ENCODE results near the gene RNF212. TPM values are rescaled to one million over a fixed set of nuclear protein-coding genes. Genes with fewer than 3 reads are reported as not detected.

The RNF212 gene
- total and polyA plus RNA-seq, 2 of the 13 experiments (the other 11 are each of a cell fraction or from before 2014, with no cell fraction given): not detected

DNA sequence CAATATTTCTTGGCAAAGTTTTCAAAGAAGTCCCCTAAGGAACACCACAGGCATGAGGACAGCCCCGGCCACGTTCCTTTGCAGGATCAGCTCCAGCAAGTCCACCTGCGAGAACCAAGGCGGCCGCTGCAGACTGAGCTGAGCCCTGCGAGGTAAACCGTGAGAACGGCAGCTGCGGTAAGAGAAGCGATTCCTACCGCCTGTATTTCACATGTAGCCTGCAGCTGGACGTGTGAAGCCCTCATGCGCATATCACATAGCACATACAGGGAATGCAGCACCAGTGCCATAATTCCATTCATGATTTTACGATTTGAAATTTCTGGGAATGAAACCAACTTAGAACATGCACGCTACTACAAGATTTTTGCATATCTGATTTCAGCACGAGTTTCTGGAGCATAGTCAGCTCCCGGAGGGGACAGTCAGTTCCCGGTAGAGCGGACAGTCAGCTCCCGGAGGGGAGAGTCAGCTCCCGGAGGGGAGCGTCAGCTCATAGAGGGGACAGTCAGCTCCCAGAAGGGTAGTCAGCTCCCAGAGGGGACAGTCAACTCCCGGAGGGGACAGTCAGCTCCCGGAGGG is 60.2 kb downstream of the RNF212 start (continued):
- TF ChIP-seq, protein P1, sequence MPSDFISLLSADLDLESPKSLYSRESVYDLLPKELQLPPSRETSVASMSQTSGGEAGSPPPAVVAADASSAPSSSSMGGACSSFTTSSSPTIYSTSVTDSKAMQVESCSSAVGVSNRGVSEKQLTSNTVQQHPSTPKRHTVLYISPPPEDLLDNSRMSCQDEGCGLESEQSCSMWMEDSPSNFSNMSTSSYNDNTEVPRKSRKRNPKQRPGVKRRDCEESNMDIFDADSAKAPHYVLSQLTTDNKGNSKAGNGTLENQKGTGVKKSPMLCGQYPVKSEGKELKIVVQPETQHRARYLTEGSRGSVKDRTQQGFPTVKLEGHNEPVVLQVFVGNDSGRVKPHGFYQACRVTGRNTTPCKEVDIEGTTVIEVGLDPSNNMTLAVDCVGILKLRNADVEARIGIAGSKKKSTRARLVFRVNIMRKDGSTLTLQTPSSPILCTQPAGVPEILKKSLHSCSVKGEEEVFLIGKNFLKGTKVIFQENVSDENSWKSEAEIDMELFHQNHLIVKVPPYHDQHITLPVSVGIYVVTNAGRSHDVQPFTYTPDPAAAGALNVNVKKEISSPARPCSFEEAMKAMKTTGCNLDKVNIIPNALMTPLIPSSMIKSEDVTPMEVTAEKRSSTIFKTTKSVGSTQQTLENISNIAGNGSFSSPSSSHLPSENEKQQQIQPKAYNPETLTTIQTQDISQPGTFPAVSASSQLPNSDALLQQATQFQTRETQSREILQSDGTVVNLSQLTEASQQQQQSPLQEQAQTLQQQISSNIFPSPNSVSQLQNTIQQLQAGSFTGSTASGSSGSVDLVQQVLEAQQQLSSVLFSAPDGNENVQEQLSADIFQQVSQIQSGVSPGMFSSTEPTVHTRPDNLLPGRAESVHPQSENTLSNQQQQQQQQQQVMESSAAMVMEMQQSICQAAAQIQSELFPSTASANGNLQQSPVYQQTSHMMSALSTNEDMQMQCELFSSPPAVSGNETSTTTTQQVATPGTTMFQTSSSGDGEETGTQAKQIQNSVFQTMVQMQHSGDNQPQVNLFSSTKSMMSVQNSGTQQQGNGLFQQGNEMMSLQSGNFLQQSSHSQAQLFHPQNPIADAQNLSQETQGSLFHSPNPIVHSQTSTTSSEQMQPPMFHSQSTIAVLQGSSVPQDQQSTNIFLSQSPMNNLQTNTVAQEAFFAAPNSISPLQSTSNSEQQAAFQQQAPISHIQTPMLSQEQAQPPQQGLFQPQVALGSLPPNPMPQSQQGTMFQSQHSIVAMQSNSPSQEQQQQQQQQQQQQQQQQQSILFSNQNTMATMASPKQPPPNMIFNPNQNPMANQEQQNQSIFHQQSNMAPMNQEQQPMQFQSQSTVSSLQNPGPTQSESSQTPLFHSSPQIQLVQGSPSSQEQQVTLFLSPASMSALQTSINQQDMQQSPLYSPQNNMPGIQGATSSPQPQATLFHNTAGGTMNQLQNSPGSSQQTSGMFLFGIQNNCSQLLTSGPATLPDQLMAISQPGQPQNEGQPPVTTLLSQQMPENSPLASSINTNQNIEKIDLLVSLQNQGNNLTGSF (CRISPR knock-in tag; IDR thresholded peaks at IDR 0.05): no peak

DNA sequence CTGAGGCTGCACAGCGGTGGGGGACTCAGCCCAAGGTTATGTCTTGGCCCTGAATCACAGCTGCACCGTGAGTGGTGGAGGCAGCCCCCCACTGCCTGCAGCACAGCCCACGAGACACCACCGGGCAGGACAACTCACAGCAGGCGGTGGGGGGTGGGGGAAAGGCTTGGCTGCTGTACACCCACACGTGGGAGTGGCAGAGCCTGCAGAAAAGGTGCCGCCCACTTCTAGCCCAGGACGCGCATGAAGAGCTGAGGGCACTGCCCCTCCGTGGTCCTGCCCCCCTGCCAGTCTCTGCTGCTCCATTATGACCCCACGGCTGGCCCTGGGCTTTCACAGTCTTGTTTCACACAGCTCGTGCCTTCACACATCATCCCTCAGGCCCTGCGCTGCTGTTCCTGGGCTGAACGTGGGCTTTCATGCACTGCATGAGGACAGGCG is 61.1 kb downstream of the RNF212 start:
- CTCF ChIA-PET (ENCODE audit: low intra/inter-chr PET ratio, low total read pairs): no interaction called here
- Histone ChIP-seq H3K4me2 (ENCODE audit: low read depth, low read length) (no peak overlapping the region), H3K27ac (ENCODE audit: extremely low read length, insufficient read depth, low read length) (no peak overlapping the region), H3K27me3 (ENCODE audit: control insufficient read depth in 1 of 2, insufficient read depth in 2 of 2, low read length in 2 of 2) (peaks cover 32 to 84% of the 10 kb centered on the region in 2 experiments), H3K79me2 (ENCODE audit: insufficient read depth, low read length) (no peaks in the 10 kb centered on the region), H2AFZ (ENCODE audit: low read length) (no peak overlapping the region), H3K4me3 (replicated peaks in 1 of 3; ENCODE audit: insufficient read depth in 1 of 3, low read depth in 2 of 3, low read length in 3 of 3) (no peak overlapping the region), H3K4me1 (ENCODE audit: insufficient read depth, low read length) (peaks cover 12% of the 10 kb centered on the region), H3K9ac (ENCODE audit: insufficient read depth, low read depth, low read length) (no peak overlapping the region), H4K20me1 (ENCODE audit: insufficient read depth, low read length) (peaks cover 9% of the 10 kb centered on the region; the same call in 1 of the 2 replicates), H3K36me3 (replicated peaks in 1 of 2; ENCODE audit: control insufficient read depth in 1 of 2, insufficient read depth in 2 of 2, low read length in 2 of 2) (no peaks in the 10 kb centered on the region), H3K9me3 (ENCODE audit: low read length) (no peaks in the 10 kb centered on the region)
- intact Hi-C loops (cut with micrococcal nuclease; ENCODE audit: unreplicated experiment): no loop called here
- BruUV-seq (replicated peaks): no TSS peak
- POLR2A ChIA-PET: no interaction called here
- WGBS (ENCODE audit: low lambda C conversion rate): 24% methylated on average over 3 of the region's 15 CpGs
- in situ Hi-C loops (cut with HindIII; ENCODE audit: extremely low pct_ligation_motif_present, low pct_unique_long_range_greater_than_20kb): no loop called here
- FAIRE-seq: no peak
- no peak for ATAC-seq
- no peak for DNase-seq (ENCODE audit: low spot score)
- TF ChIP-seq CBX2 (IDR thresholded peaks at IDR 0.05; ENCODE audit: low read depth, low read length) (no peak), CBX2 (CRISPR knock-in tag; IDR thresholded peaks at IDR 0.05; ENCODE audit: low read depth) (no peak), PPARG (CRISPR knock-in tag; conservative IDR thresholded peaks at IDR 0.05) (no peak), STAG1 (CRISPR knock-in tag; IDR thresholded peaks at IDR 0.05) (no peak), ZFYVE20 (CRISPR knock-in tag; IDR thresholded peaks at IDR 0.05; ENCODE audit: borderline replicate concordance, low read depth) (no peak), ZFP82 (CRISPR knock-in tag; IDR thresholded peaks at IDR 0.05; ENCODE audit: borderline replicate concordance) (no peak), SMC3 (IDR thresholded peaks at IDR 0.05; ENCODE audit: low read length) (no peak), SYNCRIP (IDR thresholded peaks at IDR 0.05; ENCODE audit: insufficient read depth, low read depth, low read length) (no peak), ARNT2 (CRISPR knock-in tag; IDR thresholded peaks at IDR 0.05; ENCODE audit: low read depth) (no peak), TARDBP (CRISPR knock-in tag; IDR thresholded peaks at IDR 0.05) (no peak), ZSCAN30 (CRISPR knock-in tag; IDR thresholded peaks at IDR 0.05) (no peak)
- TF ChIP-seq, protein P2, sequence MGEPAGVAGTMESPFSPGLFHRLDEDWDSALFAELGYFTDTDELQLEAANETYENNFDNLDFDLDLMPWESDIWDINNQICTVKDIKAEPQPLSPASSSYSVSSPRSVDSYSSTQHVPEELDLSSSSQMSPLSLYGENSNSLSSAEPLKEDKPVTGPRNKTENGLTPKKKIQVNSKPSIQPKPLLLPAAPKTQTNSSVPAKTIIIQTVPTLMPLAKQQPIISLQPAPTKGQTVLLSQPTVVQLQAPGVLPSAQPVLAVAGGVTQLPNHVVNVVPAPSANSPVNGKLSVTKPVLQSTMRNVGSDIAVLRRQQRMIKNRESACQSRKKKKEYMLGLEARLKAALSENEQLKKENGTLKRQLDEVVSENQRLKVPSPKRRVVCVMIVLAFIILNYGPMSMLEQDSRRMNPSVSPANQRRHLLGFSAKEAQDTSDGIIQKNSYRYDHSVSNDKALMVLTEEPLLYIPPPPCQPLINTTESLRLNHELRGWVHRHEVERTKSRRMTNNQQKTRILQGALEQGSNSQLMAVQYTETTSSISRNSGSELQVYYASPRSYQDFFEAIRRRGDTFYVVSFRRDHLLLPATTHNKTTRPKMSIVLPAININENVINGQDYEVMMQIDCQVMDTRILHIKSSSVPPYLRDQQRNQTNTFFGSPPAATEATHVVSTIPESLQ (CRISPR knock-in tag; conservative IDR thresholded peaks at IDR 0.05): no peak
- TF ChIP-seq, protein P3, sequence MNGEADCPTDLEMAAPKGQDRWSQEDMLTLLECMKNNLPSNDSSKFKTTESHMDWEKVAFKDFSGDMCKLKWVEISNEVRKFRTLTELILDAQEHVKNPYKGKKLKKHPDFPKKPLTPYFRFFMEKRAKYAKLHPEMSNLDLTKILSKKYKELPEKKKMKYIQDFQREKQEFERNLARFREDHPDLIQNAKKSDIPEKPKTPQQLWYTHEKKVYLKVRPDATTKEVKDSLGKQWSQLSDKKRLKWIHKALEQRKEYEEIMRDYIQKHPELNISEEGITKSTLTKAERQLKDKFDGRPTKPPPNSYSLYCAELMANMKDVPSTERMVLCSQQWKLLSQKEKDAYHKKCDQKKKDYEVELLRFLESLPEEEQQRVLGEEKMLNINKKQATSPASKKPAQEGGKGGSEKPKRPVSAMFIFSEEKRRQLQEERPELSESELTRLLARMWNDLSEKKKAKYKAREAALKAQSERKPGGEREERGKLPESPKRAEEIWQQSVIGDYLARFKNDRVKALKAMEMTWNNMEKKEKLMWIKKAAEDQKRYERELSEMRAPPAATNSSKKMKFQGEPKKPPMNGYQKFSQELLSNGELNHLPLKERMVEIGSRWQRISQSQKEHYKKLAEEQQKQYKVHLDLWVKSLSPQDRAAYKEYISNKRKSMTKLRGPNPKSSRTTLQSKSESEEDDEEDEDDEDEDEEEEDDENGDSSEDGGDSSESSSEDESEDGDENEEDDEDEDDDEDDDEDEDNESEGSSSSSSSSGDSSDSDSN (CRISPR knock-in tag; IDR thresholded peaks at IDR 0.05): no peak

All from HepG2 (cell line).